ENCODE results near the gene FAM3C.
A peak's percentile ranks its signal among the peaks of the same experiment; 100 is the strongest.
"Not testable (repeated sequence)": the region's sequence is repeated elsewhere in the genome, so short reads cannot be mapped to it uniquely, and the experiment has no call there.

Gene FAM3C

DNA sequence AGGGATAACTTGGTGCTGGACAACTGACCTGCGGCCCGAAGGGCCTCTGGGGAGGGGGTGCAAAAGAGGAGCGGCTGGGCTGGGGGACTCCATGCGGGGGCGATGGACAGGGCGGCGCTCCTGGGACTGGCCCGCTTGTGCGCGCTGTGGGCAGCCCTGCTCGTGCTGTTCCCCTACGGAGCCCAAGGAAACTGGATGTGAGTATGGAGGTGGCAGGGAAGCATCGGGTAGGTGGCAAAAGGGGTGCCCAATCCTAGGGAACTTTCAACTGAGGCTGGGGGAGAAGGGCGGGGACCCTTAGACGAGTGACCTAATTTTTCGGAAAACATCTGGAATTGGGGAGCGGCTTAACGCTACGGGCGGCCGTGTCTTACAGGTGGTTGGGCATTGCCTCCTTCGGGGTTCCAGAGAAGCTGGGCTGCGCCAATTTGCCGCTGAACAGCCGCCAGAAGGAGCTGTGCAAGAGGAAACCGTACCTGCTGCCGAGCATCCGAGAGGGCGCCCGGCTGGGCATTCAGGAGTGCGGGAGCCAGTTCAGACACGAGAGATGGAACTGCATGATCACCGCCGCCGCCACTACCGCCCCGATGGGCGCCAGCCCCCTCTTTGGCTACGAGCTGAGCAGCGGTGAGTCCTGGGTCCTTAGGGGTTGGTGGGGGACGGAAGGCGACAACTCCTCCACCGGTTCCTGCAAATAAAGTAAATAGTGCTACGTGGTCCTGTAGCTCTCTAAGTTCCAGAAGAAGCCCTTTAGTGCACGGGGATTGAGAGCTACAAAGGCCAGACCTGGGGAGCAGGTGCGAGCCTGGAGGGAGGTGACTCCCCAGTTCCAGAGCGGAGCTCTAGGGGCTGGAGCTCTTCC is 66.7 kb downstream of the FAM3C start:
- no peaks in the 10 kb centered on the region for H3K36me3 ChIP-seq
- no peak overlapping the region for H3K27ac ChIP-seq
- peaks cover 10% of the 10 kb centered on the region for H3K27me3 ChIP-seq (ENCODE audit: insufficient read depth, low read depth, severe bottlenecking)
- H3K9me3 ChIP-seq (ENCODE audit: severe bottlenecking), result no peaks in the 10 kb centered on the region
- TF ChIP-seq CTCF (IDR thresholded peaks at IDR 0.05; ENCODE audit: low read depth, low read length), result peak; percentile 13; the same call in 1 of the 2 replicates
- H3K4me3 ChIP-seq (ENCODE audit: low read depth, low read length), result peak overlapping the region; percentile 42
- DNase-seq, result peak; percentile 33

DNA sequence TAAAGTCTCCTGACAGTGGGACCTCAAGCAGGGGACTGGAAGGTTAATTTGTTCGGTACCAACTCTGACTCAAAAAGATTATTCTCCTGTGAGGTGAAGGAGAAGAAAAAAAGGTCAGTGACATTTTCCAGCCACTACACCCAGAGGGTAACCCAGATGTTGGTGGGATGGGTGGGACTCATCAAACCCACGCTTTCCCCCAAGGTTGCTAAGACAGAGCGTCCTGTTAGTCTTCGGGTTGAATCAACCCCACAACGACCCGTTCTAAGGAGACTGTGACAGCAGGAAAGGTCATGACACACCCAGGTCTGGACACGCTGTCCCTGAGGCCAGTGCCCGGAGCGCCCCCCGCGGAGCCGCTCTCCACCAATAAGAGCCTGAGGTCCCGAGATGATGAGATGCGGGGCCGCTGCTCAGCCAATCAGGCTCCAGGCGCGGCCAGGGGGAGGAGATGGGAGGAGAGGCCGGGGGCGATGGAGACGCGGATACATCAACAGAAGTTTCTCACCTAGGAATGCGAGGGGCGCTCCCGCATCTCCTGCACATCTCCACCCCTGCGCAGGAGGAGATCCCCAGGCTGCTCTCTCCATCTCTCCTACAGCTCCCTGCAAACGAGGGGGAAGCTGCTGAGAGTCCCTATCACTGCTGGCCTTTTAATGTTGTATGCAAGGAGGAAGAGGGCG is 67.5 kb downstream of the FAM3C start, which contains the start of gene WNT16:
Gene WNT16, plus strand, starts transcription at position 493 of the 683 bp plus-strand sequence. CDS start 293 bp downstream, outside the sequence.
- DNase-seq, result no peak
- no peak within 1 kb of the TSS for H3K27ac ChIP-seq
- H3K9me3 ChIP-seq (ENCODE audit: severe bottlenecking), result no peaks in the 10 kb centered on the region
- no peaks in the 10 kb centered on the region for H3K36me3 ChIP-seq
- H3K27me3 ChIP-seq (ENCODE audit: insufficient read depth, low read depth, severe bottlenecking), result peaks cover 10% of the 10 kb centered on the region
- no peak for TF ChIP-seq CTCF (IDR thresholded peaks at IDR 0.05; ENCODE audit: low read depth, low read length)
- H3K4me3 ChIP-seq (ENCODE audit: low read depth, low read length), result peak within 1 kb of the TSS; percentile 42

- H3K27me3 ChIP-seq (ENCODE audit: insufficient read depth, low read depth, severe bottlenecking), result peaks cover 10% of the 10 kb centered on the region
- H3K9me3 ChIP-seq (ENCODE audit: severe bottlenecking), result no peaks in the 10 kb centered on the region
- H3K27ac ChIP-seq, result no peak overlapping the region
- TF ChIP-seq CTCF (IDR thresholded peaks at IDR 0.05; ENCODE audit: low read depth, low read length), result no peak
- no peak for DNase-seq
- no peaks in the 10 kb centered on the region for H3K36me3 ChIP-seq
- H3K4me3 ChIP-seq (ENCODE audit: low read depth, low read length), result no peak overlapping the region
These were observed 68.4 kb downstream of the FAM3C start for GRCh38 chr7:121327671-121328070.

DNA sequence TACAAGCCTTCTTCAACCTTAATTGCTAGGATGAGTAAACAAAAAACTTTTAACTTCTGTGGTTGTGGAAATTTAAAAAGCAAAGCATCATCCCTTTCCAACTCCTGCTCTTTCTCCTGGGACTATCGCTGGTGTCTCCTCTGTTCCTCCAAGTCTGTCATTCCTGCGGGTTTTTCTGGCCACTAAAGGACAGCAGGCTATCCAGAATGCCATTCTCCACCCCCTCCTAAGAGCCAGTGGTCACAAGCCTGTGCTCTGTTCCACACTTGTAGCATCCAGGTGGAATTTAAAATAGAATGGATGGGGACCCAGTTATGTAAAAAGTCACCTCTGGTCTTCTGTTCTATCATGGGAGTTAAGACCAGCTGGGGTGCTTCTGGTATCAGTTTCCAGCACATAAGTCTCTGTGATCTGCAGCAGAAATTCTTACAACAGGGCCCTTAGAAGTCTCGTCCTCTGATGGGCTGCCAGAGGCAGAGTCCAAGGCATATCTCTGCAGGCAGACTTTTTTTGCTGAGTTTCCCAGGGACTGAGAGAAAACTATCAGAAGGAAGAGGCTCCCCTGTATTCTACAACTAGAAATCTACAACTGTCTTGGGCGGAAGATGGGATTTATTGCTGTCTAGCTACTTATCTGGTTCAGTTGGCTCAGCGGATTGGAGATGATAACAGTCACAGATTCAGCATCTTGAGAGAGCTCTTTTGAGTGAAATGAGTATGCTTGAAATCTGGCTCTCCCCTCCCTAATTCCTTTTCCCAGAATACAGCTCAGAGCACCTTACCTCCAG is 72.4 kb downstream of the FAM3C start:
- Histone ChIP-seq H3K27me3 (ENCODE audit: insufficient read depth, low read depth, severe bottlenecking) (no peaks in the 10 kb centered on the region), H3K4me3 (ENCODE audit: low read depth, low read length) (no peak overlapping the region), H3K36me3 (no peaks in the 10 kb centered on the region), H3K9me3 (ENCODE audit: severe bottlenecking) (no peaks in the 10 kb centered on the region), H3K27ac (no peak overlapping the region)
- no peak for TF ChIP-seq CTCF (IDR thresholded peaks at IDR 0.05; ENCODE audit: low read depth, low read length)
- no peak for DNase-seq

DNA sequence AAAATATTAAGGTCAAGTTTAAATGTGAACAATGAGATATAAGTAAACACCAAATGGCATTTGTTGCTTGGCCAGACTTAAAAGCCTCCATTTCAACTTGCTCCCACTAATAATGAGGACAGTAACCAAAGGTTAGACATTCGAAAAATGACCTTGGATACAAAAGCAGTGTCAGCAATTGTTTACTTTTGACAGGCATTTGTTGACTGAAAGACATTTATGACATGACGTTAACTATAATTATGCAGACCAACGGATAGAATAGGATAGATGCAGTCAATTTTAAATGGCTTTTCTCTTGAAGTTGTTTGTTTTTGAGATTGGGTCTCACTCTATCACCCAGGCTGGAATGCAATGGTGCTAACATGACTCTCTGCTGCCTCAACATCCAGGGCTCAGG is 73.6 kb downstream of the FAM3C start:
- DNase-seq, result no peak
- Histone ChIP-seq H3K27ac (no peak overlapping the region), H3K9me3 (ENCODE audit: severe bottlenecking) (no peaks in the 10 kb centered on the region), H3K36me3 (no peaks in the 10 kb centered on the region), H3K27me3 (ENCODE audit: insufficient read depth, low read depth, severe bottlenecking) (no peaks in the 10 kb centered on the region), H3K4me3 (ENCODE audit: low read depth, low read length) (no peak overlapping the region)
- TF ChIP-seq CTCF (IDR thresholded peaks at IDR 0.05; ENCODE audit: low read depth, low read length), result no peak

GRCh38 chr7:121315170-121315569 is 80.9 kb downstream of the FAM3C start:
- H3K27ac ChIP-seq; H3K36me3 ChIP-seq; H3K27me3 ChIP-seq (ENCODE audit: insufficient read depth, low read depth, severe bottlenecking); H3K4me3 ChIP-seq (ENCODE audit: low read depth, low read length); H3K9me3 ChIP-seq (ENCODE audit: severe bottlenecking); DNase-seq: not testable (repeated sequence)
